Skeletal muscle tissue (tissue), 4 donors: Measurements from ENCODE around the gene SPON1. TPM values are rescaled to one million over a fixed set of nuclear protein-coding genes. Genes with fewer than 3 reads are reported as not detected.
"Not testable (repeated sequence)": the region's sequence is repeated elsewhere in the genome, so short reads cannot be mapped to it uniquely, and the experiment has no call there.

ENCODE experiments used
- H3K27ac ChIP-seq: one replicate; pipeline ENCODE4 v1.7.0; 2013; ENCODE audit warnings: mild to moderate bottlenecking, low read depth, low read length, inconsistent platforms
- H3K27me3 ChIP-seq, 3 donors: one replicate each; pipeline ENCODE4 v1.7.0; 2013; ENCODE audit warnings: low read length in 3 of 3; ENCODE audit not compliant: control insufficient read depth in 3 of 3, insufficient read depth in 3 of 3
- H3K36me3 ChIP-seq, 3 donors: one replicate each; pipeline ENCODE4 v1.7.0; 2013; ENCODE audit warnings: low read length in 3 of 3; ENCODE audit not compliant: control insufficient read depth in 3 of 3, insufficient read depth in 3 of 3
- H3K4me1 ChIP-seq, 3 donors: one replicate each; pipeline ENCODE4 v1.7.0; 2013; ENCODE audit warnings: low read length in 3 of 3, mild to moderate bottlenecking in 3 of 3; ENCODE audit not compliant: control insufficient read depth in 3 of 3, insufficient read depth in 3 of 3
- H3K4me3 ChIP-seq, 3 donors: one replicate each; pipeline ENCODE4 v1.7.0; 2013; ENCODE audit warnings: low read length in 3 of 3
- H3K9ac ChIP-seq, 3 donors: one replicate each; pipeline ENCODE4 v1.7.0; 2013; ENCODE audit warnings: low read length in 3 of 3, mild to moderate bottlenecking in 3 of 3, moderate library complexity in 2 of 3, low read depth in 1 of 3
- H3K9me3 ChIP-seq, 3 donors: one replicate each; pipeline ENCODE4 v1.7.0; 2013; ENCODE audit warnings: low read length in 3 of 3; ENCODE audit not compliant: control insufficient read depth in 3 of 3
- total RNA-seq: library from RNA; depleted of rRNA; stranded (reverse); fragments of >200 nt; gene quantifications from one replicate; pipeline ENCODE4 v1.2.3, GENCODE V29; 2014
- donor health status: Osteomylitis.

The SPON1 gene
- total RNA-seq, 1 donor from 2014 or later = 20.4 TPM

DNA sequence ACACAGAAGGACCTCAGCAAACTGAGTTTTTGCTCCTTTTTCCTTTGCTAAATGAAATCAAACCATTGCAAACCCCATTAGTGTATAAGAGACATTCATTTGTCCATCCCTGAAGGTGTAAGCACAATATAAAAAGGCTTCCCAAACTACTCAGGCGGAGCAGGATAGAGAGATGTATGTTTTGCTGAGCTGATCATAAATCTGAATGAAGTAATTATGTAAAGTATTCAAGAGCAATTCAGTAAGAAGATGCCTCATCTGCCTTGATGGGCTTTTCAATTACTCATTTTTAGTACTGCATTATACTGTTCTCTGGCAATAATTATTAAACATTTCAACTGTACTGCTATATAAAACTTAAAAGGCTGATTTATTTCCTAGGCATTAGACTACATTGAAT is 65.0 kb downstream of the SPON1 start:
- no peaks in the 10 kb centered on the region for H3K9me3 ChIP-seq
- peaks cover 0 to 3% (median 0%) of the 10 kb centered on the region in 3 donors for H3K4me1 ChIP-seq
- H3K4me3 ChIP-seq = no peak overlapping the region
- no peak overlapping the region for H3K27ac ChIP-seq
- H3K36me3 ChIP-seq = no peaks in the 10 kb centered on the region
- H3K9ac ChIP-seq = no peak overlapping the region
- peaks cover 3 to 6% (median 3%) of the 10 kb centered on the region in 3 donors for H3K27me3 ChIP-seq

DNA sequence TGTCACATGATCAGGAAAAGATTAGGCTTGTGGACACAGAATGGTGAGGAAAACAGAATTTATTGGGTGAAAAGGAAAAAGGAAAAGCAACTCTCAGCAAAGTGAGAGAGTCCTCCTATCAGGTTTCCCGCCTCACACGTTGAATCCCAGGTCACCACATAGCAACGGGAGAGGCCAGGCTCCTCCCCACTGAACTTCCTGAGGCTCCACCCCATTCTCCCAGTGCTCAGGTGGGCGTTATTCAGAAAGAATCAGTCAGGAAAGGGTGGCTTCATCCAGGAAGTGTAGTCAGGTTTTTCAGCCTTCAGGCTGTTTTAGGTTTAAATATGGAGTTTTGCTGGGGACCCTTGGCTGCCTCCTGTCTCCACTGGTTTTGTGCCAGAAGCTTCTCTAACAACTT is 66.9 kb downstream of the SPON1 start:
- no peak overlapping the region for H3K9ac ChIP-seq
- peaks cover 3 to 6% (median 3%) of the 10 kb centered on the region in 3 donors for H3K27me3 ChIP-seq
- H3K4me1 ChIP-seq = peaks cover 0 to 3% (median 0%) of the 10 kb centered on the region in 3 donors
- H3K36me3 ChIP-seq = no peaks in the 10 kb centered on the region
- no peaks in the 10 kb centered on the region for H3K9me3 ChIP-seq
- no peak overlapping the region for H3K27ac ChIP-seq
- H3K4me3 ChIP-seq = no peak overlapping the region

DNA sequence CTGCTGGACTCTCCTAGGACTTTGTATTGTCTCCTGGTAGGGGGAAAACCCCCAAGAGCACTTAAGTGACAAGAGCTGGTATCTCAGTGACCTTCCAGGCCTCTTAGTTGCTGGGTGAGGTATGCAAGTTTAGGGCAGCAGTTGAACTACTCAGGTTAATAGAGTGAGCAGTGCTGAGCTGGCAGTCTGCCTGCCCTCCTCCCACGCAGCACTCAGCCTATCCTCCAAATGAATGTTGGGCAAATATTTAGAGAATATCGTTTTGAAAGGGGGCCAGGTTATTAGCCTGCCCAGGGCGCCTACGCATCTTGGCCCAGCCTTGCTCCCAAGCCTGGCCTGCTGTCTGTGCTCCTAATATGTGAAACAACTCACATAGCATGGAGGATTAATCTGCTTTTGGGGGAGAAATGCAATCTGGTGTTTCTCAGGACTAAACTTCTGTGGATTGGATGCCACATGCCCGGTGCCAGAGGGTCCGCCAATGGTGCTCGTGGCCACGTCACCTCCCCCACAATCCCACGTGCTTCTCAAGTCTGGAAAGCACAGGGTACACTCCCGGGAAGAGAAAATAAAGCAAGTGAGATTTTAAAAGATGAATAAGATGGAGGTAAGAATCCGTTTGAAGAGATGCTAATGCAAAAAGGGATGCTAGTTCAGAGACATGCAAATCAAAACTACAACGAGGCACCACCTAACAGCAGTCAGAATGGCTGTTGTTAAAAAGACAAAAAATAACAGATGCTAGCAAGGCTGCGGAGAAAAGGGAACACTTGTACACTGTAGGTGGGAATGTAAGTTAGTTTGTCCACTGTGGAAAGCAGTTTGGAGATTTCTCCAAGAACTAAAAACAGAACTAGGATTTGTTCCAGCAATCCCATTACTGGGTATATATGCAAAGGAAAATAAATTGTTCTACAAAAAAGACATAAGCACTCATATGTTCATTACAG is 67.7 kb downstream of the SPON1 start:
- Histone ChIP-seq H3K27me3 (peaks cover 3 to 6% (median 3%) of the 10 kb centered on the region in 3 donors), H3K4me1 (peaks cover 0 to 3% (median 0%) of the 10 kb centered on the region in 3 donors), H3K4me3 (no peak overlapping the region), H3K27ac (no peak overlapping the region), H3K9me3 (no peaks in the 10 kb centered on the region), H3K36me3 (no peaks in the 10 kb centered on the region), H3K9ac (no peak overlapping the region)

- not testable (repeated sequence) for H3K9me3 ChIP-seq, H3K4me3 ChIP-seq, H3K9ac ChIP-seq, H3K27me3 ChIP-seq, H3K4me1 ChIP-seq, H3K27ac ChIP-seq, H3K36me3 ChIP-seq
These were observed 73.0 kb downstream of the SPON1 start for GRCh38 chr11:14035526-14035925.

- H3K4me3 ChIP-seq = no peak overlapping the region
- H3K9ac ChIP-seq = no peak overlapping the region
- H3K27ac ChIP-seq = no peak overlapping the region
- H3K36me3 ChIP-seq = no peaks in the 10 kb centered on the region
- no peaks in the 10 kb centered on the region for H3K27me3 ChIP-seq
- H3K4me1 ChIP-seq = no peaks in the 10 kb centered on the region
- peaks cover 0 to 2% (median 0%) of the 10 kb centered on the region in 3 donors for H3K9me3 ChIP-seq
These were observed 73.9 kb downstream of the SPON1 start for GRCh38 chr11:14036469-14036868.

DNA sequence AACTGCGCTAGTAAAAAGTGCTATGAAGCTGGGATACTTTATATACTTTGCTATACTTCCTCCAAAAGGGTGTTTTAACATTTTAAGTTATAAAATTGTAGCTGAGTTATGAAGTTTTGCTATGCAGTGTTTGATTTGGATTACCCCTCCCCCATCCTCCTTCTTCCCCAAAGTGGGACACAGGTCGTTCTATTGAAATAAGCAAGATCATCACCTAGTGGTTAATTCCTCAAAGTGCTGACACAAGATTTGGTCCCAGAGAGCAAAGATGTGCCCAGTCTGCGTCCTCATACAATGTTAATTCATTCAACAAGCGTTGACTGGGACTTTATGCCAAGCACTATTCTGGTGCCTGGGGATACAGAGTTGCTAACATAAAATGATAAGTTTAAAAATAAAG is 78.5 kb downstream of the SPON1 start:
- H3K9ac ChIP-seq = no peak overlapping the region
- no peaks in the 10 kb centered on the region for H3K4me1 ChIP-seq
- H3K9me3 ChIP-seq = peaks cover 0 to 2% (median 0%) of the 10 kb centered on the region in 3 donors
- H3K27ac ChIP-seq = no peak overlapping the region
- H3K4me3 ChIP-seq = no peak overlapping the region
- no peaks in the 10 kb centered on the region for H3K36me3 ChIP-seq
- no peaks in the 10 kb centered on the region for H3K27me3 ChIP-seq

DNA sequence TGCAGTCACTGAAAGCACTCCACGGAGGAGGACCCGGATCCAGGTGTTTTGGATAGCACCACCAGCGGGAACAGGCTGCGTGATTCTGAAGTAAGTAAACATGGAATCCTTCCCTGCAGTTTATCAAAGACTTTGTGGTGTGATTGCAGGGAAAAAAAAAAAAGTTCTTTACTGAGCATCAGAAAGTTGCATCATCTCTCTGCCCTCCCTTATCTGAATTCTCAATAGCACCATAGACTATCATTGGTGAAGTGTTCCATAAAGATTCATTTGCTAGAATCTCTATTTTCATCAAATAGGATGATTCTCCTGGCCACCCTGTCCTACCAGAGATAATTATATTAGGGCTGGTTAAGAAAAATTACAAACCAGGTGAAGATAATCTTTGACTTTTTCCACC is 79.0 kb downstream of the SPON1 start:
- Histone ChIP-seq H3K27ac (no peak overlapping the region), H3K9ac (no peak overlapping the region), H3K36me3 (no peaks in the 10 kb centered on the region), H3K27me3 (no peaks in the 10 kb centered on the region), H3K4me3 (no peak overlapping the region), H3K9me3 (peaks cover 0 to 2% (median 0%) of the 10 kb centered on the region in 3 donors), H3K4me1 (no peaks in the 10 kb centered on the region)

- Histone ChIP-seq H3K27ac (no peak overlapping the region), H3K27me3 (no peaks in the 10 kb centered on the region), H3K36me3 (no peaks in the 10 kb centered on the region), H3K9ac (no peak overlapping the region), H3K9me3 (peaks cover 0 to 2% (median 0%) of the 10 kb centered on the region in 3 donors), H3K4me1 (no peaks in the 10 kb centered on the region), H3K4me3 (no peak overlapping the region)
These were observed 80.4 kb downstream of the SPON1 start for GRCh38 chr11:14042686-14043465.

DNA sequence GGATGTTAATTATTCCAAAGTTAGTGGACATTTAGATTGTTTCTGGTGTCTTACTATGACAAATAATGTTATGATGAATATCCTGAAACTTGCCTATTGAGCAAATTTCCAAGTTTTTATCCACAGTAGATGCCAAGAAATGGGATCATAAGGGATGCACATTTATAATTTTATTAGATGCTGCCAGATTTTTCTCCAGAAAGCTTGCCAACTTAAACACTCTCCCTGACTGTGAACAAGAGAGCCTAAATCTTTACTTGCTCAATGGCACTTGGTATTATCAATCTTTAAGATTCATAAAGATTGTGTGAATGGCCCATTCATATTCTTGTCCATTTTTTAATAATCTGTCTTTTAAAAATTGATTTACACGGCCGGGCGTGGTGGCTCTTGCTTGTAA is 82.4 kb downstream of the SPON1 start:
- no peak overlapping the region for H3K4me3 ChIP-seq
- no peak overlapping the region for H3K9ac ChIP-seq
- H3K4me1 ChIP-seq = no peaks in the 10 kb centered on the region
- no peak overlapping the region for H3K27ac ChIP-seq
- no peaks in the 10 kb centered on the region for H3K36me3 ChIP-seq
- no peaks in the 10 kb centered on the region for H3K27me3 ChIP-seq
- H3K9me3 ChIP-seq = peaks cover 0 to 1% (median 0%) of the 10 kb centered on the region in 3 donors

DNA sequence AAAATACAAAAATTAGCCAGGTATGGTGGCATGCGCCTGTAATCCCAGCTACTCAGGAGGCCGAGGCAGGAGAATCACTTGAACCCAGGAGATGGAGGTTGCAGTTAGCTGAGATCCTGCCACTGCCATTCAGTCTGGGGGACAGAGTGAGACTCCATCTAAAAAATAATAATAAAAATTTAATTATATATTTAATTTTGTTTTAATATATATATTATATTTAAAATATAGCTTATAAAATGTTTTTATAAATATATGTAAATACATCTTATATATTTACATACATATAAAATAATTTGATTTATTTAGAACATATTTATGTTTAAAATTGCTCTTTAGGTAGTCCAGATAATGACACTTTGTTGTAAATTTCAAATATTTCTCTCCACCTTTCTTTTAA is 82.9 kb downstream of the SPON1 start:
- H3K36me3 ChIP-seq = no peaks in the 10 kb centered on the region
- no peak overlapping the region for H3K4me3 ChIP-seq
- H3K27me3 ChIP-seq = no peaks in the 10 kb centered on the region
- no peak overlapping the region for H3K27ac ChIP-seq
- H3K4me1 ChIP-seq = no peaks in the 10 kb centered on the region
- no peak overlapping the region for H3K9ac ChIP-seq
- no peaks in the 10 kb centered on the region for H3K9me3 ChIP-seq
